OCI-LY1 (cell line): Measurements from ENCODE around the gene PHACTR2.

Source experiments
- H2AFZ ChIP-seq: fragments of 200-600 bp; sonication (generic), shearing (Covaris generic); 2 replicates; pipeline ENCODE4 v1.6.0; 2014; ENCODE audit warnings: antibody characterized with exemption, mild to moderate bottlenecking, low read length
- H3F3A ChIP-seq: fragments of 200-600 bp; sonication (generic), shearing (Covaris generic); 2 replicates; pipeline ENCODE4 v1.6.0; 2014; ENCODE audit warnings: mild to moderate bottlenecking, antibody characterized with exemption, low read length, moderate library complexity; ENCODE audit not compliant: insufficient read depth
- H3K27ac ChIP-seq: fragments of 200-600 bp; sonication (generic); 2 replicates; pipeline ENCODE4 v1.5.1; 2014; ENCODE audit warnings: low read length, mixed run types, mild to moderate bottlenecking, low read depth; ENCODE audit not compliant: poor library complexity, severe bottlenecking
- H3K27me3 ChIP-seq: fragments of 200-600 bp; sonication (generic); 2 replicates; pipeline ENCODE4 v1.6.0; 2014; ENCODE audit warnings: antibody characterized with exemption, mild to moderate bottlenecking, low read length, moderate library complexity; ENCODE audit not compliant: insufficient read depth
- H3K36me3 ChIP-seq: fragments of 200-600 bp; sonication (generic); 2 replicates; pipeline ENCODE4 v1.6.1; 2014; ENCODE audit warnings: mild to moderate bottlenecking, antibody characterized with exemption, low read length, moderate library complexity, mixed read lengths; ENCODE audit not compliant: insufficient read depth
- H3K4me1 ChIP-seq: fragments of 200-600 bp; sonication (generic); 2 replicates; pipeline ENCODE4 v1.5.1; 2014; ENCODE audit warnings: mild to moderate bottlenecking, low read length, moderate library complexity; ENCODE audit not compliant: insufficient read depth, severe bottlenecking
- H3K4me2 ChIP-seq: fragments of 200-600 bp; sonication (generic), shearing (Covaris generic); 2 replicates; pipeline ENCODE4 v1.6.1; 2014; ENCODE audit warnings: low read length
- H3K4me3 ChIP-seq: fragments of 200-600 bp; sonication (generic); 2 replicates; pipeline ENCODE4 v1.5.1; 2014; ENCODE audit warnings: low read length, low read depth, mild to moderate bottlenecking, mixed read lengths; ENCODE audit not compliant: poor library complexity, severe bottlenecking
- H3K79me2 ChIP-seq: fragments of 200-600 bp; shearing (Covaris generic); 2 replicates; pipeline ENCODE4 v1.6.1; 2016; ENCODE audit warnings: mixed run types, low read length, mixed read lengths; ENCODE audit not compliant: insufficient read depth
- H3K9ac ChIP-seq: fragments of 200-600 bp; sonication (generic), shearing (Covaris generic); 2 replicates; pipeline ENCODE4 v1.6.1; 2014; ENCODE audit warnings: mild to moderate bottlenecking, low read length, mixed read lengths
- H3K9me2 ChIP-seq: fragments of 200-600 bp; sonication (generic), shearing (Covaris generic); 2 replicates; pipeline ENCODE4 v1.6.1; 2014; ENCODE audit warnings: low read depth, mild to moderate bottlenecking, low read length, mixed read lengths
- H3K9me3 ChIP-seq: fragments of 200-600 bp; shearing (Covaris generic); 2 replicates; pipeline ENCODE4 v1.6.1; 2014; ENCODE audit warnings: low read length, mixed read lengths
- H4K20me1 ChIP-seq: fragments of 200-600 bp; sonication (generic), shearing (Covaris generic); 2 replicates; pipeline ENCODE4 v1.6.0; 2016; ENCODE audit warnings: mild to moderate bottlenecking, low read length; ENCODE audit not compliant: insufficient read depth
- CTCF ChIP-seq: fragments of 200-600 bp; sonication (generic), shearing (Covaris generic); IDR thresholded peaks from 2 replicates; pipeline ENCODE4 v1.5.1; 2017; ENCODE audit warnings: mild to moderate bottlenecking, antibody characterized with exemption, low read length, moderate library complexity, mixed read lengths
- EZH2 ChIP-seq: fragments of 200-600 bp; sonication (generic), shearing (Covaris generic); IDR thresholded peaks from 2 replicates; pipeline ENCODE4 v1.8.0; 2017; ENCODE audit warnings: borderline replicate concordance, mixed run types, mild to moderate bottlenecking, antibody characterized with exemption, low read length, moderate library complexity, mixed read lengths

Gene PHACTR2

GRCh38 chr6:143859891-143860660 lies 182.3 kb downstream of the PHACTR2 start:
- Histone ChIP-seq H3K9me3 (no peaks in the 10 kb centered on the region), H3K27ac (no peak overlapping the region), H3K9me2 (no peaks in the 10 kb centered on the region), H3K9ac (no peak overlapping the region), H3K4me2 (no peak overlapping the region), H3K36me3 (peaks cover 99% of the 10 kb centered on the region), H2AFZ (no peak overlapping the region), H3K4me1 (no peaks in the 10 kb centered on the region), H3K27me3 (no peaks in the 10 kb centered on the region), H4K20me1 (no peaks in the 10 kb centered on the region), H3K4me3 (no peak overlapping the region), H3K79me2 (no peaks in the 10 kb centered on the region), H3F3A (no peaks in the 10 kb centered on the region)
- TF ChIP-seq CTCF = no peak
- TF ChIP-seq EZH2 = no peak

- Histone ChIP-seq H3K4me3 (no peak overlapping the region), H3K27me3 (no peaks in the 10 kb centered on the region), H3K9me2 (no peaks in the 10 kb centered on the region), H3K4me2 (no peak overlapping the region), H3K9me3 (no peaks in the 10 kb centered on the region), H4K20me1 (no peaks in the 10 kb centered on the region), H3K27ac (no peak overlapping the region), H3K9ac (no peak overlapping the region), H3K36me3 (peaks cover 66% of the 10 kb centered on the region), H3K79me2 (no peaks in the 10 kb centered on the region), H3F3A (no peaks in the 10 kb centered on the region), H2AFZ (no peak overlapping the region), H3K4me1 (no peaks in the 10 kb centered on the region)
- TF ChIP-seq EZH2 (no peak), CTCF (no peak)
These were observed 186.0 kb downstream of the PHACTR2 start for GRCh38 chr6:143863771-143864170.

GRCh38 chr6:143864234-143864633 lies 186.5 kb downstream of the PHACTR2 start, which contains the start of gene ZC2HC1B:
TSS of gene ZC2HC1B (plus strand) at chr6:143864474. CDS start at chr6:143864540, 66 bp downstream.
- no peaks in the 10 kb centered on the region for H4K20me1 ChIP-seq
- no peaks in the 10 kb centered on the region for H3K4me1 ChIP-seq
- H3K9ac ChIP-seq = no peak within 1 kb of the TSS
- no peaks in the 10 kb centered on the region for H3K9me2 ChIP-seq
- H3K9me3 ChIP-seq = no peaks in the 10 kb centered on the region
- H3K27ac ChIP-seq = no peak within 1 kb of the TSS
- TF ChIP-seq CTCF (no peak), EZH2 (no peak)
- no peak within 1 kb of the TSS for H3K4me3 ChIP-seq
- H3K79me2 ChIP-seq = no peaks in the 10 kb centered on the region
- H3K27me3 ChIP-seq = no peaks in the 10 kb centered on the region
- no peak within 1 kb of the TSS for H3K4me2 ChIP-seq
- H3K36me3 ChIP-seq = peaks cover 62% of the 10 kb centered on the region
- no peak within 1 kb of the TSS for H2AFZ ChIP-seq
- no peaks in the 10 kb centered on the region for H3F3A ChIP-seq
